ENCODE measurements around the gene RPS23. TPM values are rescaled to one million over a fixed set of nuclear protein-coding genes. Genes with fewer than 3 reads are reported as not detected.

RPS23 gene
- polyA plus RNA-seq, 2 donors, result 1,380 to 2,621 TPM

- no peak overlapping the region for H3K27ac ChIP-seq (ENCODE audit: low read depth in 2 of 2, low read length in 1 of 2)
- 90 to 91% methylated on average over 2 of the region's 2 CpGs for WGBS, 2 donors
Measured at GRCh38 chr5:82257247-82257646, 20.9 kb downstream of the RPS23 start.

DNA sequence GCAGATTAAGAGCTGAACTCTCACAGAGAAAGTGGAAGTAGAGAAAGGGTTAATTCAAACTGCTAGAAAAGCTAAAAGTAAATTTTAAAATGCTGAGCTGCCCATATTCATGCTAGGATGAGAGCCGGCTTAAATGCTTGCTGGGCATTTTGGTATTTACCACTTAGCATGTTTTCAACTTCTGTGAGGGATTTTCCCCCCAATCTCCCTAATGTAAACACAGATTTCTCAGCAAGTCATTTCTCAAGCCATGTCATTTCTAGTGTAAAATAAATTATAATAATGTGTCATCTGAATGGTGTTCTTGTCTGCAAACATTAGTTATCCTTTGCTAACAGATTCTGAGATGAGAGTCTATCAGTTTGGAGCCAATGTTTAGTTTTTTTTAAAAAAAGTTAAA is 22.3 kb downstream of the RPS23 start:
- 50 to 57% methylated on average over 1 of the region's 1 CpG for WGBS, 2 donors
- no peak overlapping the region for H3K4me3 ChIP-seq (ENCODE audit: low read depth in 1 of 2, low read length in 2 of 2)
- no peaks in the 10 kb centered on the region for H3K4me1 ChIP-seq (ENCODE audit: control insufficient read depth in 2 of 2, insufficient read depth in 2 of 2, low read length in 1 of 2)
- no peaks in the 10 kb centered on the region for H3K27me3 ChIP-seq (ENCODE audit: control insufficient read depth in 1 of 2, insufficient read depth in 2 of 2, low read length in 2 of 2)
- H3K27ac ChIP-seq (ENCODE audit: low read depth in 2 of 2, low read length in 1 of 2), result no peak overlapping the region
- no peaks in the 10 kb centered on the region for H3K36me3 ChIP-seq (ENCODE audit: control insufficient read depth in 2 of 2, insufficient read depth in 2 of 2, low read length in 1 of 2)
- H3K9me3 ChIP-seq (ENCODE audit: control insufficient read depth in 2 of 2, insufficient read depth in 1 of 2, low read depth in 1 of 2, low read length in 1 of 2), result no peaks in the 10 kb centered on the region

More at GRCh38 chr5:82257247-82257646, 20.9 kb downstream of the RPS23 start:
- Histone ChIP-seq H3K4me3 (ENCODE audit: low read depth in 1 of 2, low read length in 2 of 2) (no peak overlapping the region), H3K36me3 (ENCODE audit: control insufficient read depth in 2 of 2, insufficient read depth in 2 of 2, low read length in 1 of 2) (no peaks in the 10 kb centered on the region), H3K4me1 (ENCODE audit: control insufficient read depth in 2 of 2, insufficient read depth in 2 of 2, low read length in 1 of 2) (no peaks in the 10 kb centered on the region), H3K27me3 (ENCODE audit: control insufficient read depth in 1 of 2, insufficient read depth in 2 of 2, low read length in 2 of 2) (no peaks in the 10 kb centered on the region), H3K9me3 (ENCODE audit: control insufficient read depth in 2 of 2, insufficient read depth in 1 of 2, low read depth in 1 of 2, low read length in 1 of 2) (no peaks in the 10 kb centered on the region)

DNA sequence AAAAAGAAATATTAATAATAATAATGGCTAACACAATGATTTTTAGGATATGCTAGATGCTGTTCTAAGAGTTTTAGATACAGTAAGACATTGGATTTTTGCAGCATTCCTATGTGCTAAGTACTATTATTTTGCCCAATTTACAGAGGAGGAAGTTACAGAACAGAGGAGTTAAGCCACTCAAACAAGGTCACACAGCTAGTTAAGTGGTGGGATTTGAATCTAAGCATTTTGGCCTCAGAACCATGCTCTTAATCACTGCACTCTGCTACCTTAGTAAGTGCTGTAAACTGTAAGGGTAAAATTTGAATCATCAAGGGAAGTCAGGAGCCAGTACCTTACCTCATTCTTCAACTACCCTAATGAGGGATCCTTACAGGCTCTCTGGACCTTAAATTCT is 25.4 kb downstream of the RPS23 start:
- no peak overlapping the region for H3K27ac ChIP-seq (ENCODE audit: low read depth in 2 of 2, low read length in 1 of 2)
- no peak overlapping the region for H3K4me3 ChIP-seq (ENCODE audit: low read depth in 1 of 2, low read length in 2 of 2)
- H3K4me1 ChIP-seq (ENCODE audit: control insufficient read depth in 2 of 2, insufficient read depth in 2 of 2, low read length in 1 of 2), result no peaks in the 10 kb centered on the region
- H3K9me3 ChIP-seq (ENCODE audit: control insufficient read depth in 2 of 2, insufficient read depth in 1 of 2, low read depth in 1 of 2, low read length in 1 of 2), result no peaks in the 10 kb centered on the region
- no peaks in the 10 kb centered on the region for H3K27me3 ChIP-seq (ENCODE audit: control insufficient read depth in 1 of 2, insufficient read depth in 2 of 2, low read length in 2 of 2)
- no peaks in the 10 kb centered on the region for H3K36me3 ChIP-seq (ENCODE audit: control insufficient read depth in 2 of 2, insufficient read depth in 2 of 2, low read length in 1 of 2)

- Histone ChIP-seq H3K36me3 (ENCODE audit: control insufficient read depth in 2 of 2, insufficient read depth in 2 of 2, low read length in 1 of 2) (no peaks in the 10 kb centered on the region), H3K27me3 (ENCODE audit: control insufficient read depth in 1 of 2, insufficient read depth in 2 of 2, low read length in 2 of 2) (no peaks in the 10 kb centered on the region), H3K9me3 (ENCODE audit: control insufficient read depth in 2 of 2, insufficient read depth in 1 of 2, low read depth in 1 of 2, low read length in 1 of 2) (no peaks in the 10 kb centered on the region), H3K27ac (ENCODE audit: low read depth in 2 of 2, low read length in 1 of 2) (no peak overlapping the region), H3K4me3 (ENCODE audit: low read depth in 1 of 2, low read length in 2 of 2) (no peak overlapping the region), H3K4me1 (ENCODE audit: control insufficient read depth in 2 of 2, insufficient read depth in 2 of 2, low read length in 1 of 2) (no peaks in the 10 kb centered on the region)
- 100% methylated on average over 1 of the region's 1 CpG for WGBS, 2 donors
Measured at GRCh38 chr5:82246960-82247574, 31.1 kb downstream of the RPS23 start.

- WGBS, 2 donors, result 61 to 66% methylated on average over 6 of the region's 6 CpGs
- H3K27ac ChIP-seq (ENCODE audit: low read depth in 2 of 2, low read length in 1 of 2), result no peak overlapping the region
Measured at GRCh38 chr5:82244854-82245635, 33.1 kb downstream of the RPS23 start.

DNA sequence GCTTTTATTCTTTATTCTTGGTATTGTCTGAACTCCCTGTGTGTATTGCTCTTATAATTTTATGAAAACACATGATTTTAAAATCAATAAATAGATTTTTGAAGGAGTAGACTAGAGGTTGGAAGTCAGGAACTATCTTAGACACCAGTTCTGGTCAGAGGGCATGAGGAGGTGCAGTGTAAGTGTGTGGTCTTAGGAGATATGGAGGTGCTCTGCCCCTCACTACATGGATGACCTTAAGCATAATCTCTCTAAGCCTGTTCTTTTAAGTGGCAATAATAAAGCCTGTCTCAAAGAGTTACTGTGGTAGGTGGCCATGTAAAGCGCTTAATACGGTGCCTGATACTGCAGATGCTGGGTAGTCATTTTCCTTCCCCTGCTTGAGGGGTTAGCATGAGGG is 34.0 kb downstream of the RPS23 start:
- no peaks in the 10 kb centered on the region for H3K36me3 ChIP-seq (ENCODE audit: control insufficient read depth in 2 of 2, insufficient read depth in 2 of 2, low read length in 1 of 2)
- no peaks in the 10 kb centered on the region for H3K27me3 ChIP-seq (ENCODE audit: control insufficient read depth in 1 of 2, insufficient read depth in 2 of 2, low read length in 2 of 2)
- no peak overlapping the region for H3K4me3 ChIP-seq (ENCODE audit: low read depth in 1 of 2, low read length in 2 of 2)
- H3K9me3 ChIP-seq (ENCODE audit: control insufficient read depth in 2 of 2, insufficient read depth in 1 of 2, low read depth in 1 of 2, low read length in 1 of 2), result no peaks in the 10 kb centered on the region
- no peak overlapping the region for H3K27ac ChIP-seq (ENCODE audit: low read depth in 2 of 2, low read length in 1 of 2)
- no peaks in the 10 kb centered on the region for H3K4me1 ChIP-seq (ENCODE audit: control insufficient read depth in 2 of 2, insufficient read depth in 2 of 2, low read length in 1 of 2)
- 93 to 98% methylated on average over 2 of the region's 2 CpGs for WGBS, 2 donors

More at GRCh38 chr5:82244854-82245635, 33.1 kb downstream of the RPS23 start:
- no peaks in the 10 kb centered on the region for H3K27me3 ChIP-seq (ENCODE audit: control insufficient read depth in 1 of 2, insufficient read depth in 2 of 2, low read length in 2 of 2)
- H3K4me3 ChIP-seq (ENCODE audit: low read depth in 1 of 2, low read length in 2 of 2), result no peak overlapping the region
- H3K9me3 ChIP-seq (ENCODE audit: control insufficient read depth in 2 of 2, insufficient read depth in 1 of 2, low read depth in 1 of 2, low read length in 1 of 2), result no peaks in the 10 kb centered on the region
- H3K4me1 ChIP-seq (ENCODE audit: control insufficient read depth in 2 of 2, insufficient read depth in 2 of 2, low read length in 1 of 2), result no peaks in the 10 kb centered on the region
- no peaks in the 10 kb centered on the region for H3K36me3 ChIP-seq (ENCODE audit: control insufficient read depth in 2 of 2, insufficient read depth in 2 of 2, low read length in 1 of 2)

GRCh38 chr5:82234885-82235284 is 43.3 kb downstream of the RPS23 start:
- no peaks in the 10 kb centered on the region for H3K36me3 ChIP-seq (ENCODE audit: control insufficient read depth in 2 of 2, insufficient read depth in 2 of 2, low read length in 1 of 2)
- no peak overlapping the region for H3K27ac ChIP-seq (ENCODE audit: low read depth in 2 of 2, low read length in 1 of 2)
- H3K4me3 ChIP-seq (ENCODE audit: low read depth in 1 of 2, low read length in 2 of 2), result no peak overlapping the region
- no peaks in the 10 kb centered on the region for H3K4me1 ChIP-seq (ENCODE audit: control insufficient read depth in 2 of 2, insufficient read depth in 2 of 2, low read length in 1 of 2)
- 49 to 50% methylated on average over 5 of the region's 5 CpGs for WGBS, 2 donors
- H3K9me3 ChIP-seq (ENCODE audit: control insufficient read depth in 2 of 2, insufficient read depth in 1 of 2, low read depth in 1 of 2, low read length in 1 of 2), result no peaks in the 10 kb centered on the region
- H3K27me3 ChIP-seq (ENCODE audit: control insufficient read depth in 1 of 2, insufficient read depth in 2 of 2, low read length in 2 of 2), result no peaks in the 10 kb centered on the region

DNA sequence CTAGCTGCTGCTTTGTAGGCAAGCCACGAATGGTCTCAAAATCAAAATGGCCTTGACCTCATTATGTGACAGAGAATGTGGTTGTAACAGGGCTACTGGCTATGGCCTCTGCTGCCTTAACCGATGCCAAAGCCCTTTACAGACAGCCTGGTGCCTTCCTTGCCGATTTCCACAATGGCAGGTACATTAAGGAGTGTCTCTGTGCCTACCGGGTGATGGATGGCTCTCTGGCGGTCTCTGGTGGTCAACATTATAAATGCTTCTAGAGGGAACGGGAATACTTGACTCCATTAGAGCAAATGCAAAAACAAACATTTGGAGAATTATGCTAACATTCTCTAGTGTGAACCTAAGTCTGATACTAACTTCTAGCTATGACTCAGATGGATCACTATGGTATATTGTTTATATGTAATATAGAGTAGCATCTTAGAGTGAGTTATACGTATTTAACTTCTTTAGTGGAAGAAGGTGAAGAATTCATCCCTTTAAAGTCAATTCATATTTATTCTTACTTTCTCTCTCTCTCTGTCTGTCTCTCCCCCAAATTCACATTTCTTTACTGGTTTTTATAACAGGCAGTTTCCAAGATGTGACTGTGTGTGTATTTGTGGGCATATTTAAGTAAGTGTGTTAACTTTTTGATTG is 52.5 kb downstream of the RPS23 start:
- H3K4me1 ChIP-seq (ENCODE audit: control insufficient read depth in 2 of 2, insufficient read depth in 2 of 2, low read length in 1 of 2), result no peaks in the 10 kb centered on the region
- H3K4me3 ChIP-seq (ENCODE audit: low read depth in 1 of 2, low read length in 2 of 2), result no peak overlapping the region
- H3K27ac ChIP-seq (ENCODE audit: low read depth in 2 of 2, low read length in 1 of 2), result no peak overlapping the region
- H3K9me3 ChIP-seq (ENCODE audit: control insufficient read depth in 2 of 2, insufficient read depth in 1 of 2, low read depth in 1 of 2, low read length in 1 of 2), result no peaks in the 10 kb centered on the region
- no peaks in the 10 kb centered on the region for H3K27me3 ChIP-seq (ENCODE audit: control insufficient read depth in 1 of 2, insufficient read depth in 2 of 2, low read length in 2 of 2)
- H3K36me3 ChIP-seq (ENCODE audit: control insufficient read depth in 2 of 2, insufficient read depth in 2 of 2, low read length in 1 of 2), result no peaks in the 10 kb centered on the region
- 26 to 27% methylated on average over 7 of the region's 7 CpGs for WGBS, 2 donors
